Right lobe of liver (tissue), 4 donors: ENCODE data around the gene PHF2.

Source experiments
- CTCF ChIP-seq, 4 donors: fragments of 200-600 bp in 3 of 4; fragments of 450-650 bp in 1 of 4; IDR thresholded peaks; one replicate each; pipeline versions ENCODE4 v1.5.1 to v1.8.0; 2016 to 2022; ENCODE audit warnings: antibody characterized with exemption in 4 of 4, mild to moderate bottlenecking in 2 of 4
- POLR2A ChIP-seq: fragments of 450-650 bp; IDR thresholded peaks from one replicate; pipeline ENCODE4 v1.6.1; 2017; ENCODE audit warnings: antibody characterized with exemption, mild to moderate bottlenecking
- donor health status: DM: no; HTN: no; CAD: no.
- donor health status: DM: no; HTN: no; CAD: no.
- donor health status: DM: no; HTN: yes; CAD: no.

GRCh38 chr9:93613791-93614190 lies 37.4 kb downstream of the PHF2 start:
- no peak for TF ChIP-seq CTCF (IDR thresholded peaks at IDR 0.05)
- TF ChIP-seq POLR2A: no peak
